ENCODE measurements around the gene MAT2A. TPM values are rescaled to one million over a fixed set of nuclear protein-coding genes. Genes with fewer than 3 reads are reported as not detected.

Gene MAT2A
- polyA plus RNA-seq, 1 experiment, result 409 TPM

GRCh38 chr2:85579266-85579935 lies 40.4 kb downstream of the MAT2A start:
- no peaks in the 10 kb centered on the region for H3K9me3 ChIP-seq (ENCODE audit: control insufficient read depth, insufficient read depth, low read length)
- DNase-seq (ENCODE audit: low read depth, low spot score), result no peak
- no peak overlapping the region for H3K4me3 ChIP-seq (ENCODE audit: low read depth, low read length)
- TF ChIP-seq CTCF (IDR thresholded peaks at IDR 0.05; ENCODE audit: low read depth, low read length), result no peak
- ChIA-PET POLR2A (no interaction called here), CTCF (interaction anchor here (0.7 to 1.6 kb wide), 2 partner anchors 19 to 27 kb away, joined by 3 read pairs; no protein-coding TSS in a partner anchor)
- peak overlapping the region; percentile 11 for H3K27ac ChIP-seq (ENCODE audit: low read depth, low read length)
- H3K27me3 ChIP-seq (ENCODE audit: control insufficient read depth, insufficient read depth, low read length), result no peaks in the 10 kb centered on the region

DNA sequence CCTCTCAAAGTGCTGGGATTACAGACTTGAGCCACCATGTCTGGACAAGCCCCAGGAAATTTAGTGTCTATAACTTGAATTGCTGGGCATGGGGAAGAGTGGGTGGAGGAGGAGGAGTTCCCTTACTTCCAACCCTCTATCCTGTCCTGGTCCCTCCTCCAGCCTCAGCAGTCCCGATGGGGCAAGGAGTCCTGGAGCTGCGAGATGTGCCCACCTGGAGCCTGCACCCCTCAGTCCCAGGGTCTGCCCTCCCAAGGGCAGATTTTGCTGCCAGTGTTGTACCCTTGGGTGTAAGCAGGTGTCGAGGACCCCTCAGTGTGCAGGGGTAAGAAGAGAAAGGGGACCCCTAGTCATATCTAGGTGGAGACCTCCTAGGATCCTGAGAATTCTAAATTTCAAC lies 41.2 kb downstream of the MAT2A start:
- no peak overlapping the region for H3K27ac ChIP-seq (ENCODE audit: low read depth, low read length)
- POLR2A ChIA-PET, result no interaction called here
- H3K27me3 ChIP-seq (ENCODE audit: control insufficient read depth, insufficient read depth, low read length), result no peaks in the 10 kb centered on the region
- no peak for DNase-seq (ENCODE audit: low read depth, low spot score)
- H3K4me3 ChIP-seq (ENCODE audit: low read depth, low read length), result no peak overlapping the region
- TF ChIP-seq CTCF (IDR thresholded peaks at IDR 0.05; ENCODE audit: low read depth, low read length), result no peak
- CTCF ChIA-PET, result no interaction called here
- H3K9me3 ChIP-seq (ENCODE audit: control insufficient read depth, insufficient read depth, low read length), result no peaks in the 10 kb centered on the region

- Histone ChIP-seq H3K4me3 (ENCODE audit: low read depth, low read length) (no peak overlapping the region), H3K27me3 (ENCODE audit: control insufficient read depth, insufficient read depth, low read length) (no peaks in the 10 kb centered on the region), H3K27ac (ENCODE audit: low read depth, low read length) (no peak overlapping the region), H3K9me3 (ENCODE audit: control insufficient read depth, insufficient read depth, low read length) (no peaks in the 10 kb centered on the region)
- no peak for TF ChIP-seq CTCF (IDR thresholded peaks at IDR 0.05; ENCODE audit: low read depth, low read length)
- no peak for DNase-seq (ENCODE audit: low read depth, low spot score)
- ChIA-PET POLR2A (no interaction called here), CTCF (no interaction called here)
Measured at GRCh38 chr2:85582492-85582891, 43.5 kb downstream of the MAT2A start.

DNA sequence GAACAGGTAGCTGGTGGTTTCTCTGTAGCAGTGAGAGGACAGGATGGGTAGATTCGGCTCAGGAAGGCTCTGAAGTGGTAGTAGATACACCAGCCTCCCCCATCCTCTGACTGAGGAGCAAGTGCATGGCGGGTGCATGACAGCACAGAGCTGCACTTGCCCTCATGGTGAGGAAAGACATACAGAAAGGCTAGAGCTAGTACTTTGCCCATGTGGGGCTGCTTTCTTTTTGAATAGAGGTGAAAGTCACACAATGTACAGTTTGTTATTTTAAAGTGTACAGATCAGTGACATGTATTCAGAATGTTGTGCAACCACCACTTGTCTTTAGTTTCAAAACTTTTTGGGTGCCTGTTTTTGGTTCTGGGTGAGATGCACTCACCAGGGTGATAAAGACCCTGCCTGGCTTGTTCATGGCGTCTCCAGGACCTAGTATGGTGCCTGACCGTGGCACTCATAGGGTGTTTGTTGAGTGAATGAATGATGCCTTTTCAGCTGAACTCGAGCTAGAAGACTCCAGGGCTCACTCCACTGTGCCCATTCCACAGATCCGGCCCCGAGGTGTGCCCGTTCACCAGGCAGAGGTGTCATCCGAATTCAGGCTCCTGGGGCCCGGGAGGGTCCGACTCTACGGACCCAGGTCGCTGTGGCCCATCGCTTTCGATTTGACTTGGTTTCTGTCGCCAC lies 44.8 kb downstream of the MAT2A start:
- CTCF ChIA-PET, result interaction anchor here (1.2 kb wide), 1 partner anchor 32 kb away, joined by 3 read pairs; no protein-coding TSS in a partner anchor
- Histone ChIP-seq H3K27ac (ENCODE audit: low read depth, low read length) (no peak overlapping the region), H3K27me3 (ENCODE audit: control insufficient read depth, insufficient read depth, low read length) (no peaks in the 10 kb centered on the region), H3K9me3 (ENCODE audit: control insufficient read depth, insufficient read depth, low read length) (no peaks in the 10 kb centered on the region), H3K4me3 (ENCODE audit: low read depth, low read length) (peak overlapping the region; percentile 49)
- no peak for DNase-seq (ENCODE audit: low read depth, low spot score)
- POLR2A ChIA-PET, result interaction anchor here (1.4 kb wide), 1 partner anchor 11 kb away, joined by 9 read pairs; the partner anchor contains the start of gene RNF181
- no peak for TF ChIP-seq CTCF (IDR thresholded peaks at IDR 0.05; ENCODE audit: low read depth, low read length)

DNA sequence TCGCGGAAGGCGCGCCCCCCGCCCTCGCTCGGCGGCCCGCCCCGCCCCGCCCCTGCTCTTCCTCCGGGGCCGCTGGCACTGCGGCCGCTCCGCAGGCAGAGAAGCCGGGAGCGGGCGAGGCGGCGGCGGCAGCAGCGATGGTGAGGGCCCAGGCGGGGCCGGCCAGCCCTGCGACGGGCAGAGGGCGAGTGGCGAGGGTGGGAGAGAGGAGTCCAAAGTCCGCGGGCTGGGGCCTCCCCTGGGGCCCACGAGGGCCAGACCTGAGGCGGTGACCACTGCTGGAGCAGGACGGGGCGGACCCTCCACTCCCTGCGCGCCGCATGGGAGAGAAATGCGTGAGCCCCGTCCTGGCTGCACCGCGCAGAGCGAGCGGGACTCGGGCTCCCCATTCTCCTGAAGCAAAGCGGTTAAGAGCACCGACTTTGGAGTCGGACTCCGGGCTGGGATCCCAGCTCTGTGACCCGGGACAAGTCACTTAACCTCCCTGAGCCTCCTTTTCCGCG lies 45.4 kb downstream of the MAT2A start, which contains the start of gene VAMP5:
Gene VAMP5, plus strand, starts transcription at position 78 of the 503 bp plus-strand sequence. Its CDS starts 60 bp downstream, at position 138.
- no peaks in the 10 kb centered on the region for H3K27me3 ChIP-seq (ENCODE audit: control insufficient read depth, insufficient read depth, low read length)
- CTCF ChIA-PET, result interaction anchor here (1.2 kb wide), 1 partner anchor 32 kb away, joined by 3 read pairs; no protein-coding TSS in a partner anchor
- H3K27ac ChIP-seq (ENCODE audit: low read depth, low read length), result peak within 1 kb of the TSS; percentile 72
- no peak for DNase-seq (ENCODE audit: low read depth, low spot score)
- peak within 1 kb of the TSS; percentile 65 for H3K4me3 ChIP-seq (ENCODE audit: low read depth, low read length)
- no peaks in the 10 kb centered on the region for H3K9me3 ChIP-seq (ENCODE audit: control insufficient read depth, insufficient read depth, low read length)
- TF ChIP-seq CTCF (IDR thresholded peaks at IDR 0.05; ENCODE audit: low read depth, low read length), result no peak
- POLR2A ChIA-PET, result interaction anchor here (0.5 to 1.4 kb wide), 3 partner anchors 11 to 67 kb away, joined by 3 to 9 read pairs (median 4); partner anchors contain the start of genes RNF181 and USP39

Measured in AG04450 (cell line).